GM12801 (cell line): ENCODE measurements around the gene ADAMTS2.

Experiments
- CTCF ChIP-seq: IDR thresholded peaks from one replicate; pipeline ENCODE4 v1.5.1; 2011; ENCODE audit warnings: control low read depth; ENCODE audit not compliant: insufficient read length; ENCODE audit errors: extremely low read depth

ADAMTS2 gene

GRCh38 chr5:179217956-179218942, 127.0 kb downstream of the ADAMTS2 start:
- TF ChIP-seq CTCF, result no peak

GRCh38 chr5:179217356-179217755, 127.9 kb downstream of the ADAMTS2 start:
- TF ChIP-seq CTCF, result no peak

GRCh38 chr5:179215576-179215975, 129.7 kb downstream of the ADAMTS2 start:
- no peak for TF ChIP-seq CTCF

- TF ChIP-seq CTCF, result no peak
These were observed 130.6 kb downstream of the ADAMTS2 start for GRCh38 chr5:179214678-179215077.

- TF ChIP-seq CTCF, result no peak
These were observed 132.4 kb downstream of the ADAMTS2 start for GRCh38 chr5:179212870-179213269.

- no peak for TF ChIP-seq CTCF
These were observed 133.6 kb downstream of the ADAMTS2 start for GRCh38 chr5:179211631-179212030.

GRCh38 chr5:179211068-179211467, 134.2 kb downstream of the ADAMTS2 start:
- no peak for TF ChIP-seq CTCF
